Raji (cell line): ENCODE measurements around the gene TMEM169.

ENCODE experiments used
- POLR2A ChIP-seq: IDR thresholded peaks from 2 replicates; pipeline ENCODE4 v1.6.1; 2011; ENCODE audit warnings: low read depth, low read length, control low read depth; ENCODE audit not compliant: insufficient read depth

The TMEM169 gene

DNA sequence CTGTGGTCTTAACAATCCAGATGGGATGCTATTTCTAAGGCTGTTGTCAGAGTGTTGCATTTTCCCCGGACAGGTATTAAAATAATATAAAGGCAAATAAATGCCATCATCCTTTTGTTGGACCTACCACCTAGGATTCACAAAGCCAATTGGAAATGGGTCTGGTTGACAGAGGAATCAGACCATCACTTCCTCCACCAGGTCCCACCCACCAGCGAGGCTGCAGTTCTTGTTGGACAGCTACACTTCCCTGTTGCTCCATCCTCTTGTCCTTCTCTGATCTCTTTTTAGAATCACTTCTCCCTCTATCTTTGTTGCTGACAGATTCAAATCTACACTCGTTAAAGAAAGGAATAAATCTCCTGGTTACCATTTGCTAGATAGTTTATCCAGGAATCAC lies 1.1 kb downstream of the TMEM169 start:
- no peak; the same call in 1 of the 2 replicates for TF ChIP-seq POLR2A

GRCh38 chr2:216083464-216084281 lies 2.0 kb downstream of the TMEM169 start:
- no peak for TF ChIP-seq POLR2A

- TF ChIP-seq POLR2A, result peak; percentile 42
Observed at GRCh38 chr2:216084547-216084946, 2.8 kb downstream of the TMEM169 start.

DNA sequence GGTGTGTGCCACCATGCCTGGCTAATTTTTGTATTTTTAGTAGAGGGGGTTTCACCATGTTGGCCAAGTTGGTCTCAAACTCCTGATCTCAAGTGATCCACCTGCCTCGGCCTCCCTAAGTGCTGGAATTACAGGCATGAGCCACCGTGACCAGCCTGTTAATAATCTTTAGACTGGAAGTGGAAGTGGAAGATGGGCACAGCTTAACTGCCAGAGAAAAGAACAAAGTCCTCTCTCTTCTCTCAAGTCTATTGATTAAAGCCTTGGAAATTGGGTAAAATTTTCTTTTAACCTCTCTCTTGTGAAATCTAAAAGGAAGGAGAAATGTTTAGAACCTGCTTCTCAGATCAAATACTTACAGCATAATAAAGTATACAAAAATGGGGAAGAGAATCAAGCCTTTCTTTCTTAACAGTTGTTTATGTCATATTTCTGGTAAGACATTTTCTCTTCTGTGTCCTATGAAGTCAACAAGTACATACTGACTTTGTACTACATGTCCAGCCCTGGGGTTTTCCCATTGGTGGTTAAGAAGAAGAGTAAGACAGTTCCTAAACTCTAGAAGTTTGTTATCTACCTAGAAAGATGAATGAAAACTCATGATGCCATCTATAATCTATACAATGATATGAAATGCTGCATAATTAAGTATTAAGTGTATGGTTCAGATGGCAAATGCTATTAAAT lies 4.6 kb downstream of the TMEM169 start:
- TF ChIP-seq POLR2A, result no peak

- no peak for TF ChIP-seq POLR2A
Observed at GRCh38 chr2:216090369-216090786, 8.7 kb downstream of the TMEM169 start.

DNA sequence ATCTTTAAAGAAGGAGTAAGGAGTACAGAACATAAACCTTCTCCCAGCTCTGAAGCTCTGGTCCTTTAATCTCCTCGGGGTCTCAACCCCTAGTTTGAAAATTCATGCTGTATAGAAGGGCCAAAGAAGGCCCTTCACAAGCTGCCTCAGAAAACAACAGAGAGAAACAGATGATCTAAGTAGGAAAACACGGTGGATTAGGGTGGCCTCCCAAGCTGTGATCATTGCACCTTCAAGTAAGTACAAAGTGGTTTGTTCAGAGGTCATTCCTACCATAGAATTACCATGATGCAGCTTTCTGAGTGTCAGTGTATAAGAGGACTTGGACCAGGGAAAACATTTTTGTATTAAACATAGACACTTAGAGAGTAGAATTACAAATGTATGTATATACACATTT lies 10.9 kb downstream of the TMEM169 start:
- no peak for TF ChIP-seq POLR2A

- TF ChIP-seq POLR2A, result no peak
Observed at GRCh38 chr2:216094701-216095100, 13.0 kb downstream of the TMEM169 start.

- no peak for TF ChIP-seq POLR2A
Observed at GRCh38 chr2:216098421-216099334, 17.0 kb downstream of the TMEM169 start.

GRCh38 chr2:216101109-216101508 lies 19.4 kb downstream of the TMEM169 start:
- no peak for TF ChIP-seq POLR2A

DNA sequence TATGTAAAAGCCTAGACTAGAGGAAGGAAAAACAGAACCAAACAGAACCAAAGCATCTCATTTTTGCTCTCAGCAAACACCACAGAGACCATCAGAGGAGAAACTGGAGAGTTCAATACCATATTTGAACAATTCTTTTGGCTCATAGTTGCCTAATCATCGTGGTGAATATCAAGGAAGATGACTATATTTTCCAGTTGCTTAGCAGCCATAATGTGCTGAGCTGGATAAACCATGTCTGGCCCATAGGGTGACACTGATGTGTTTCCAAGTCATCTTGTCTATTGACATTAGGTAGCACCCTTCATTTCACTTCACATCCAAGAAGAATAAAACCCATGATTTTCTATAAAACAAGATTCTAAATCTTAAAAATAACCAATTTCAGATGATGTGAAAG lies 21.5 kb downstream of the TMEM169 start:
- no peak for TF ChIP-seq POLR2A

DNA sequence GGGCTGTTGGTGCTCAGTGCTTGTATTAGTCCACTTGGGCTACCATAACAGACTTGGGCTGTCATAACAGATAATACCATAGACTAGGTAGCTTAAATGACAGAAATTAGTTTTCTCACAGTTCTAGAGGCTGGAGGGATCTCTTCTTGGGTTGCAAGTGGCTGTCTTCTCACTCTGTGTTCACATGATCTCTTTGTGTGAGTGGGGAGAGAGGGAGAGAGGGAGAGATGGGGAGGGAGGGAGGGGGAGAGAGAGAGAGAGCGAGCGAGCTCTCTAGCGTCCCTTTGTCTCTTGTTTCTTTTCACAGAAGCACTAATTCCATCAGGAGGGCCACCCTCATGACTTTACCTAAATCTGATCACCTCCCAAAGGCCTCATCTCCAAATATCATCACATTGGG lies 23.0 kb downstream of the TMEM169 start:
- TF ChIP-seq POLR2A, result no peak

- TF ChIP-seq POLR2A, result no peak
Observed at GRCh38 chr2:216107320-216107719, 25.6 kb downstream of the TMEM169 start.

DNA sequence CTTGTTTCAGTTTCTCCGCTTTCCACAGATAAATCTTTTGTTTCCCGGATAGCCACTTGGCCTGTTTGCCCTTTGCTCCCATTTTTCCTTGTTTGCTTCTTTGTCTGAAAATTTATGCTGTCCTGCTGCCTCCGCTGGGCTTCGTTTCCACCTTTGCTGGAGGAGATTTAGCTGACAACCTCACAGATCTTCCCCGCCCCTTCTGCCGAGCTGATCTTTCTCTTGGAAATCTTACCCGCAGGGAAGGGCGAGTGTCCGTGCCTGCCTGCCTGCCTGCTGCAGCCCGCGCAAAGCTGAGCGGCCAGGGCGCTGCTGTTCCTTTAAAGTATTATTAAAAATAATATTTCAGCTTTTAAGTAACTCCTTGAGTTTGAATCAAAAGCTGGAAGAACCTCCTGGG lies 26.0 kb downstream of the TMEM169 start:
- TF ChIP-seq POLR2A, result no peak

DNA sequence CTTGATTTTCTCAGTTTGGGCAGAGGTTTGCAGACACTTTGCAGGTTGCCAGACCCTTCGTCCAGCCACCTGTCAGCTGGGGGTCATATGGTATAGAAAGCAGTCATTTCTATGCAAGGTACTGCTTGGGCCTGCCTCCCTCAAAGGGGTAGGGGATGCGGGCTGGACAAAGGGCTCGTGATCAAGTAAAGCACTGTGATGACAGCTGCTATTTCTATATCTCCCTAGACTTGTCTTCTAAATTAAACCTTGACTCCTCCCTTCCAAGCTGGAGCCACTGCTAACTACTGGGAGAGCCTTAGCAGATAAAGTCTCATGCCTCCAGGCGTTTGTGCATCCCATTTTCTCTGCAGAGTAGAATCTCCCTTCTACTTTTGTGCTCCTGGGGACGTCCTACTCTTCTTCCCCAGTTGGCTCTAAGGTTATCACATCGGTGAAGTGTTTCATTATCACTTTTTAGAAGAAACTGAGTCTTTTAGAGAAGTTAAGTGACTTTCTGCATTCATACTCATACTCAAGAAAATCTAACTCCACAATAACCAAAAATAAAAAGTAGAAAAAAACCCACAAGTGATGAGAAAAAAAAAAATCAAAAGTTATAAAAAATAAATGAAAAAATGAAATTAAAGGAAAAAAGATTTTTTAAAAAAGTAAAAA lies 26.7 kb downstream of the TMEM169 start:
- TF ChIP-seq POLR2A, result 0 out of 2 replicates have a peak, but pooled peaks have one; percentile 38
